Osteocyte (in vitro differentiated cells): ENCODE data around the gene GNAL. TPM values are rescaled to one million over a fixed set of nuclear protein-coding genes. Genes with fewer than 3 reads are reported as not detected.

ENCODE experiments used
- DNase-seq: peaks from one replicate; pipeline ENCODE4 v3.0.0; 2021; ENCODE audit warnings: mixed read lengths; ENCODE audit not compliant: unreplicated experiment; ENCODE audit errors: extremely low spot score
- H3K27ac Mint-ChIP-seq: one replicate; pipeline ENCODE4 v1.8.0; 2021; ENCODE audit warnings: mild to moderate bottlenecking, mixed read lengths; ENCODE audit not compliant: unreplicated experiment
- H3K27me3 Mint-ChIP-seq: one replicate; pipeline ENCODE4 v1.8.0; 2021; ENCODE audit warnings: mixed read lengths; ENCODE audit not compliant: unreplicated experiment
- H3K36me3 Mint-ChIP-seq: one replicate; pipeline ENCODE4 v1.8.0; 2021; ENCODE audit warnings: mixed read lengths; ENCODE audit not compliant: unreplicated experiment
- H3K4me1 Mint-ChIP-seq: one replicate; pipeline ENCODE4 v1.8.0; 2021; ENCODE audit warnings: mixed read lengths; ENCODE audit not compliant: unreplicated experiment
- H3K4me3 Mint-ChIP-seq: one replicate; pipeline ENCODE4 v1.8.0; 2021; ENCODE audit warnings: mild to moderate bottlenecking, moderate library complexity, mixed read lengths; ENCODE audit not compliant: unreplicated experiment
- H3K9me3 Mint-ChIP-seq: one replicate; pipeline ENCODE4 v1.8.0; 2021; ENCODE audit warnings: mixed read lengths; ENCODE audit not compliant: unreplicated experiment
- total RNA-seq: library from RNA; stranded (reverse); gene quantifications from 2 replicates; pipeline ENCODE4 v1.2.1, GENCODE V29; 2021
- TF ChIP-seq, protein P1 (sequence below): fragments of 200-600 bp; sonication (generic); IDR thresholded peaks from 2 replicates; pipeline ENCODE4 v1.5.0; 2021; ENCODE audit warnings: antibody characterized with exemption, mild to moderate bottlenecking, moderate library complexity

Gene GNAL
- total RNA-seq, 1 donor from 2014 or later, result 1.2 TPM

GRCh38 chr18:11740461-11740860 is 51.4 kb downstream of the GNAL start:
- peaks cover 78% of the 10 kb centered on the region for H3K27me3 Mint-ChIP-seq
- no peak for DNase-seq
- TF ChIP-seq, protein P1, sequence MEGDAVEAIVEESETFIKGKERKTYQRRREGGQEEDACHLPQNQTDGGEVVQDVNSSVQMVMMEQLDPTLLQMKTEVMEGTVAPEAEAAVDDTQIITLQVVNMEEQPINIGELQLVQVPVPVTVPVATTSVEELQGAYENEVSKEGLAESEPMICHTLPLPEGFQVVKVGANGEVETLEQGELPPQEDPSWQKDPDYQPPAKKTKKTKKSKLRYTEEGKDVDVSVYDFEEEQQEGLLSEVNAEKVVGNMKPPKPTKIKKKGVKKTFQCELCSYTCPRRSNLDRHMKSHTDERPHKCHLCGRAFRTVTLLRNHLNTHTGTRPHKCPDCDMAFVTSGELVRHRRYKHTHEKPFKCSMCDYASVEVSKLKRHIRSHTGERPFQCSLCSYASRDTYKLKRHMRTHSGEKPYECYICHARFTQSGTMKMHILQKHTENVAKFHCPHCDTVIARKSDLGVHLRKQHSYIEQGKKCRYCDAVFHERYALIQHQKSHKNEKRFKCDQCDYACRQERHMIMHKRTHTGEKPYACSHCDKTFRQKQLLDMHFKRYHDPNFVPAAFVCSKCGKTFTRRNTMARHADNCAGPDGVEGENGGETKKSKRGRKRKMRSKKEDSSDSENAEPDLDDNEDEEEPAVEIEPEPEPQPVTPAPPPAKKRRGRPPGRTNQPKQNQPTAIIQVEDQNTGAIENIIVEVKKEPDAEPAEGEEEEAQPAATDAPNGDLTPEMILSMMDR, result no peak
- H3K4me3 Mint-ChIP-seq, result no peak overlapping the region
- H3K4me1 Mint-ChIP-seq, result no peaks in the 10 kb centered on the region
- H3K9me3 Mint-ChIP-seq, result no peaks in the 10 kb centered on the region
- no peaks in the 10 kb centered on the region for H3K36me3 Mint-ChIP-seq
- no peak overlapping the region for H3K27ac Mint-ChIP-seq

- Mint-ChIP-seq H3K4me3 (no peak overlapping the region), H3K4me1 (no peaks in the 10 kb centered on the region), H3K27ac (no peak overlapping the region), H3K36me3 (no peaks in the 10 kb centered on the region), H3K27me3 (peaks cover 80% of the 10 kb centered on the region), H3K9me3 (no peaks in the 10 kb centered on the region)
- TF ChIP-seq, protein P1, result peak; percentile 49
- DNase-seq, result no peak
These were observed 52.6 kb downstream of the GNAL start for GRCh38 chr18:11741505-11742145.

DNA sequence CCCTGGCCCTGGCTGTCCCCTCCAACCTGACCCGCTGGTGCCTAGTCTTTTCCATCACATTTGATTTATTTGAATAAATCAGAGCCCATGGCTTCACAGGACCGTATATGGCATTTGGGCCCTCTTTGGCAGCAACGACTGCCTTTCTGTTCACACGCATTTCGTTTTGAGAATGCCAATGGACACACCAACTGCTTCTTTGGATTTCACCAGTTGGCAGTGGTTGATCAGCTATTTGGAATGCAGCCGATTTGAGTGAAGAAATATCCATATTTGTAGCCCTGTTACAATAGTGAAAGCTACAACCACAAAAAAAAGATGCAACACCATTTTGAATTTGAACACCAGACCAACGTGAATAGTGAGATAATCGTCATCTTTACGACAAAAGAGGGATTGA is 56.5 kb downstream of the GNAL start:
- Mint-ChIP-seq H3K9me3 (no peaks in the 10 kb centered on the region), H3K4me1 (peaks cover under 1% of the 10 kb centered on the region), H3K36me3 (peaks cover 4% of the 10 kb centered on the region), H3K4me3 (no peak overlapping the region), H3K27me3 (peaks cover 89% of the 10 kb centered on the region), H3K27ac (no peak overlapping the region)
- no peak for DNase-seq
- TF ChIP-seq, protein P1, result no peak

DNA sequence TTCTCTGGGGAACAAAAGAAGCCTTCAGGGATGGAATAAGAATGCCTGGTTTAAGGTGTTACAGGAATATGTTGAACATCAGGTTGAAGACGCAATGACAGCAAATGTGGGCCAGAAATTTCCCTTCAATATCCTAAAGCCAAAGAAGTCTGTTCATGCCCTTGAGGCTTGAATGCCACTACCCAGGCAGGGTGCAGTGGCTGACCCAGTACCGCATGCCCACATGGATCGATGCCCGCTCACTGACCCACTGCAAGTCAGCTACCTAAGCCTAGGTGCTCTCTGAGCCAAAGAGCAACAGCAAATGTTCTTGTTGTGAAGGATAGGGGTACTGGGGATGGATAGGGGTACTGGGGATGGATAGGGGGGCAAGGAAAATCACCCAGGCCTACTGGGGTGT is 58.2 kb downstream of the GNAL start:
- no peaks in the 10 kb centered on the region for H3K9me3 Mint-ChIP-seq
- peaks cover 4% of the 10 kb centered on the region for H3K36me3 Mint-ChIP-seq
- peaks cover 8% of the 10 kb centered on the region for H3K4me1 Mint-ChIP-seq
- peaks cover 85% of the 10 kb centered on the region for H3K27me3 Mint-ChIP-seq
- DNase-seq, result no peak
- TF ChIP-seq, protein P1, result no peak
- no peak overlapping the region for H3K27ac Mint-ChIP-seq
- no peak overlapping the region for H3K4me3 Mint-ChIP-seq

GRCh38 chr18:11747731-11748130 is 58.7 kb downstream of the GNAL start:
- H3K27me3 Mint-ChIP-seq, result peaks cover 83% of the 10 kb centered on the region
- H3K27ac Mint-ChIP-seq, result no peak overlapping the region
- DNase-seq, result no peak
- peaks cover 10% of the 10 kb centered on the region for H3K4me1 Mint-ChIP-seq
- H3K4me3 Mint-ChIP-seq, result no peak overlapping the region
- TF ChIP-seq, protein P1, result no peak
- peaks cover 4% of the 10 kb centered on the region for H3K36me3 Mint-ChIP-seq
- no peaks in the 10 kb centered on the region for H3K9me3 Mint-ChIP-seq
